Peyer's patch (tissue), 4 donors: ENCODE data around the gene PRICKLE3.
A peak's percentile ranks its signal among the peaks of the same experiment; 100 is the strongest.

Experiments used
- CTCF ChIP-seq, 6 experiments: fragments of 450-650 bp in 4 of 6; fragments of 200-600 bp in 2 of 6; sonication (generic) in 1 of 6; IDR thresholded peaks; one replicate each; pipeline ENCODE4 v1.5.1; 2017 to 2019; ENCODE audit warnings: antibody characterized with exemption in 6 of 6, mild to moderate bottlenecking in 3 of 6, moderate library complexity in 1 of 6
- POLR2A ChIP-seq, 2 donors: fragments of 450-650 bp; IDR thresholded peaks; one replicate each; pipeline ENCODE4 v1.5.1; 2017; ENCODE audit warnings: antibody characterized with exemption in 2 of 2, mild to moderate bottlenecking in 2 of 2, moderate library complexity in 2 of 2

GRCh38 chrX:49171752-49172279 is 14.4 kb downstream of the PRICKLE3 start, which contains the start of gene PLP2:
- TF ChIP-seq POLR2A (IDR thresholded peaks at IDR 0.05), result peak in 1 of 2 donors; percentile 29
- TF ChIP-seq CTCF (IDR thresholded peaks at IDR 0.05), result no peak
